ENCODE measurements around the gene PRPF39.

PRPF39 gene

DNA sequence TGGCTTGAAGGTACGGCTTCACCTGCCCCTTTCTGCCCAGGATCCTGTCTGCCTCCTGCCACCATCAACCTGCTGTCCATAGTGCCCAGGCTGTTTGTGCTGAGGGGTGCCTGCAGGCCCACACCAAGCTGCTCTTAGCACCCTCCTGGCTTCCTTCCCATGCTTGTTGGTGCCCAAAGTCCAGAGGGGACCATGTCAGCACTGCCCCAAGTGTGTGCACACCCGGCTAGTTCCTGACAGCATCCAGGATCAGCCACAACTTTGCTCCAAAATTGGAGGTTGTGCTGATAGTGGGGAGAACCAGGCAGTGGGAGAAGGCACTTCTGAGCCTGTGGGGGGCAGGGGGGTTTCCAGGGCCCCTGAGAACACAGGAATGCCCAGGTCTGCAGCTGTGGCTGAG lies 44.5 kb upstream of the PRPF39 start:
- no peak overlapping the region for H3K23ac ChIP-seq (ENCODE audit: low read length)
- no peak for DNase-seq

GRCh38 chr14:45041641-45042040 lies 42.3 kb upstream of the PRPF39 start:
- Histone ChIP-seq H4K91ac (ENCODE audit: low read depth, low read length) (no peak overlapping the region), H3K9me3 (ENCODE audit: insufficient read depth, low read depth, low read length) (peaks cover 17% of the 10 kb centered on the region), H3K4me2 (ENCODE audit: low read length) (no peak overlapping the region), H3K27ac (ENCODE audit: low read depth, low read length) (no peak overlapping the region), H3K9ac (ENCODE audit: low read length) (no peak overlapping the region), H3K79me2 (ENCODE audit: control insufficient read depth, insufficient read depth, low read length, poor library complexity) (no peaks in the 10 kb centered on the region), H3K27me3 (ENCODE audit: insufficient read depth, low read length) (no peaks in the 10 kb centered on the region), H3K79me1 (ENCODE audit: low read length) (no peaks in the 10 kb centered on the region), H3K4me1 (ENCODE audit: control insufficient read depth in 1 of 2, insufficient read depth in 2 of 2, low read length in 2 of 2) (no peaks in the 10 kb centered on the region), H3K18ac (ENCODE audit: low read length) (no peak overlapping the region), H3K4me3 (ENCODE audit: low read depth, low read length) (no peak overlapping the region), H3K23ac (ENCODE audit: low read length) (no peak overlapping the region), H2AFZ (ENCODE audit: insufficient read depth, low read length, poor library complexity) (no peak overlapping the region), H3K4ac (ENCODE audit: low read depth, low read length) (no peak overlapping the region), H4K8ac (ENCODE audit: low read depth, low read length) (no peak overlapping the region), H3K36me3 (ENCODE audit: control insufficient read depth in 1 of 2, insufficient read depth in 2 of 2, low read length in 2 of 2) (peaks cover 21% of the 10 kb centered on the region in 2 experiments), H2BK120ac (ENCODE audit: insufficient read depth, low read length, poor library complexity) (no peak overlapping the region), H3K14ac (ENCODE audit: low read length) (no peak overlapping the region), H2BK12ac (ENCODE audit: low read length) (no peak overlapping the region), H4K12ac (ENCODE audit: low read depth, low read length) (no peak overlapping the region), H2AK5ac (ENCODE audit: low read length) (no peak overlapping the region), H2BK5ac (ENCODE audit: low read depth, low read length, poor library complexity) (no peak overlapping the region)
- DNase-seq = no peak
- no CpG with 5 or more reads among the region's 5 CpGs for WGBS (ENCODE audit: extremely low coverage, insufficient coverage, insufficient read length)

More for the DNA sequence above, 44.5 kb upstream of the PRPF39 start:
- Histone ChIP-seq H3K36me3 (ENCODE audit: control insufficient read depth in 1 of 2, insufficient read depth in 2 of 2, low read length in 2 of 2) (peaks cover 18 to 19% of the 10 kb centered on the region in 2 experiments), H2BK5ac (ENCODE audit: low read depth, low read length, poor library complexity) (no peak overlapping the region), H2AK5ac (ENCODE audit: low read length) (no peak overlapping the region), H2BK120ac (ENCODE audit: insufficient read depth, low read length, poor library complexity) (no peak overlapping the region), H3K9me3 (ENCODE audit: insufficient read depth, low read depth, low read length) (peaks cover 17% of the 10 kb centered on the region), H3K79me2 (ENCODE audit: control insufficient read depth, insufficient read depth, low read length, poor library complexity) (no peaks in the 10 kb centered on the region), H3K4me2 (ENCODE audit: low read length) (no peak overlapping the region), H3K27ac (ENCODE audit: low read depth, low read length) (no peak overlapping the region), H4K91ac (ENCODE audit: low read depth, low read length) (no peak overlapping the region), H3K79me1 (ENCODE audit: low read length) (no peaks in the 10 kb centered on the region), H3K18ac (ENCODE audit: low read length) (no peak overlapping the region), H2AFZ (ENCODE audit: insufficient read depth, low read length, poor library complexity) (no peak overlapping the region), H3K4me3 (ENCODE audit: low read depth, low read length) (peak overlapping the region; percentile 37), H3K14ac (ENCODE audit: low read length) (no peak overlapping the region), H3K27me3 (ENCODE audit: insufficient read depth, low read length) (no peaks in the 10 kb centered on the region), H4K8ac (ENCODE audit: low read depth, low read length) (no peak overlapping the region), H4K12ac (ENCODE audit: low read depth, low read length) (no peak overlapping the region), H2BK12ac (ENCODE audit: low read length) (no peak overlapping the region), H3K4ac (ENCODE audit: low read depth, low read length) (no peak overlapping the region), H3K4me1 (ENCODE audit: control insufficient read depth in 1 of 2, insufficient read depth in 2 of 2, low read length in 2 of 2) (no peaks in the 10 kb centered on the region), H3K9ac (ENCODE audit: low read length) (no peak overlapping the region)
- WGBS (ENCODE audit: extremely low coverage, insufficient coverage, insufficient read length) = no CpG with 5 or more reads among the region's 2 CpGs

- no peak overlapping the region for H4K12ac ChIP-seq (ENCODE audit: low read depth, low read length)
Measured at GRCh38 chr14:45044638-45045037, 39.3 kb upstream of the PRPF39 start.

DNA sequence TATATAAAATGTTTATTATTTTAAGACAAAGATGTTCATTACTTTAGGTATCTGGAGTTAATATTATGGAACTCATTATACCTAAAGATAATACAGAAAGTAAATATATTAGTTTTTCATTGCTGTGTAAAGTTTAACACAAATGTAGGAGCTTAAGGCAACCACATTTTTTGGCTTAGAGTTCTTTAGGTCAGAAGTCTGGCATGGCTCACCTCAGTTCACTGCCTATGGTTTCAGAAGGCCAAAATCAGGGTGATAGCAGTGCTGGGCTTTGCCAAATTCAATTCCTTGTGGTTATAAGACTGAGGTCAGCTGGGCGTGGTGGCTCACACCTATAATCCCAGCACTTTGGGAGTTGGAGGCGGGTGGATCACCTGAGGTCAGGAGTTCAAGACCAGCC lies 35.5 kb upstream of the PRPF39 start:
- H3K9ac ChIP-seq (ENCODE audit: low read length) = no peak overlapping the region
- no peaks in the 10 kb centered on the region for H3K27me3 ChIP-seq (ENCODE audit: insufficient read depth, low read length)
- H3K14ac ChIP-seq (ENCODE audit: low read length) = no peak overlapping the region
- H2BK120ac ChIP-seq (ENCODE audit: insufficient read depth, low read length, poor library complexity) = no peak overlapping the region
- H4K91ac ChIP-seq (ENCODE audit: low read depth, low read length) = no peak overlapping the region
- H4K12ac ChIP-seq (ENCODE audit: low read depth, low read length) = no peak overlapping the region
- H2AFZ ChIP-seq (ENCODE audit: insufficient read depth, low read length, poor library complexity) = no peak overlapping the region
- no peak overlapping the region for H2AK5ac ChIP-seq (ENCODE audit: low read length)
- no peak overlapping the region for H2BK5ac ChIP-seq (ENCODE audit: low read depth, low read length, poor library complexity)
- H3K4ac ChIP-seq (ENCODE audit: low read depth, low read length) = no peak overlapping the region
- H3K79me2 ChIP-seq (ENCODE audit: control insufficient read depth, insufficient read depth, low read length, poor library complexity) = no peaks in the 10 kb centered on the region
- H4K8ac ChIP-seq (ENCODE audit: low read depth, low read length) = no peak overlapping the region
- no CpG with 5 or more reads among the region's 2 CpGs for WGBS (ENCODE audit: extremely low coverage, insufficient coverage, insufficient read length)
- H3K4me1 ChIP-seq (ENCODE audit: control insufficient read depth in 1 of 2, insufficient read depth in 2 of 2, low read length in 2 of 2) = no peaks in the 10 kb centered on the region
- H3K4me2 ChIP-seq (ENCODE audit: low read length) = no peak overlapping the region
- peaks cover 3 to 6% of the 10 kb centered on the region in 2 experiments for H3K36me3 ChIP-seq (ENCODE audit: control insufficient read depth in 1 of 2, insufficient read depth in 2 of 2, low read length in 2 of 2)
- H3K9me3 ChIP-seq (ENCODE audit: insufficient read depth, low read depth, low read length) = no peaks in the 10 kb centered on the region
- no peaks in the 10 kb centered on the region for H3K79me1 ChIP-seq (ENCODE audit: low read length)
- H3K23ac ChIP-seq (ENCODE audit: low read length) = no peak overlapping the region
- H3K4me3 ChIP-seq (ENCODE audit: low read depth, low read length) = no peak overlapping the region
- no peak overlapping the region for H2BK12ac ChIP-seq (ENCODE audit: low read length)
- no peak overlapping the region for H3K27ac ChIP-seq (ENCODE audit: low read depth, low read length)
- no peak for DNase-seq
- H3K18ac ChIP-seq (ENCODE audit: low read length) = no peak overlapping the region

More at GRCh38 chr14:45044638-45045037, 39.3 kb upstream of the PRPF39 start:
- H3K27me3 ChIP-seq (ENCODE audit: insufficient read depth, low read length) = no peaks in the 10 kb centered on the region
- H3K23ac ChIP-seq (ENCODE audit: low read length) = no peak overlapping the region
- no peak overlapping the region for H3K27ac ChIP-seq (ENCODE audit: low read depth, low read length)
- no peaks in the 10 kb centered on the region for H3K79me1 ChIP-seq (ENCODE audit: low read length)
- no peak overlapping the region for H3K18ac ChIP-seq (ENCODE audit: low read length)
- H3K14ac ChIP-seq (ENCODE audit: low read length) = no peak overlapping the region
- no peak overlapping the region for H2BK120ac ChIP-seq (ENCODE audit: insufficient read depth, low read length, poor library complexity)
- H2BK5ac ChIP-seq (ENCODE audit: low read depth, low read length, poor library complexity) = no peak overlapping the region
- no peak overlapping the region for H3K4me3 ChIP-seq (ENCODE audit: low read depth, low read length)
- DNase-seq = no peak
- H4K91ac ChIP-seq (ENCODE audit: low read depth, low read length) = no peak overlapping the region
- no CpG with 5 or more reads among the region's 5 CpGs for WGBS (ENCODE audit: extremely low coverage, insufficient coverage, insufficient read length)
- peaks cover under 1% of the 10 kb centered on the region for H3K9me3 ChIP-seq (ENCODE audit: insufficient read depth, low read depth, low read length)
- no peak overlapping the region for H2AK5ac ChIP-seq (ENCODE audit: low read length)
- peaks cover 6 to 8% of the 10 kb centered on the region in 2 experiments for H3K36me3 ChIP-seq (ENCODE audit: control insufficient read depth in 1 of 2, insufficient read depth in 2 of 2, low read length in 2 of 2)
- no peaks in the 10 kb centered on the region for H3K4me1 ChIP-seq (ENCODE audit: control insufficient read depth in 1 of 2, insufficient read depth in 2 of 2, low read length in 2 of 2)
- H2AFZ ChIP-seq (ENCODE audit: insufficient read depth, low read length, poor library complexity) = no peak overlapping the region
- H3K79me2 ChIP-seq (ENCODE audit: control insufficient read depth, insufficient read depth, low read length, poor library complexity) = no peaks in the 10 kb centered on the region
- no peak overlapping the region for H4K8ac ChIP-seq (ENCODE audit: low read depth, low read length)
- no peak overlapping the region for H3K4me2 ChIP-seq (ENCODE audit: low read length)
- H3K4ac ChIP-seq (ENCODE audit: low read depth, low read length) = no peak overlapping the region
- H2BK12ac ChIP-seq (ENCODE audit: low read length) = no peak overlapping the region
- H3K9ac ChIP-seq (ENCODE audit: low read length) = no peak overlapping the region
